Chondrocyte (in vitro differentiated cells): ENCODE results near the gene CTNNA1. TPM values are rescaled to one million over a fixed set of nuclear protein-coding genes. Genes with fewer than 3 reads are reported as not detected.
"Not testable (repeated sequence)": the region's sequence is repeated elsewhere in the genome, so short reads cannot be mapped to it uniquely, and the experiment has no call there.

Source experiments
- DNase-seq: peaks from one replicate; pipeline ENCODE4 v3.0.0; 2021; ENCODE audit warnings: mixed read lengths, low spot score
- H3K27ac Mint-ChIP-seq: one replicate; pipeline ENCODE4 v1.8.0; 2021; ENCODE audit warnings: mild to moderate bottlenecking, moderate library complexity, mixed read lengths; ENCODE audit not compliant: unreplicated experiment
- H3K27me3 Mint-ChIP-seq: 2 replicates; pipeline ENCODE4 v1.8.0; 2021; ENCODE audit warnings: low read depth, mixed read lengths
- H3K36me3 Mint-ChIP-seq: 2 replicates; pipeline ENCODE4 v1.8.0; 2021; ENCODE audit warnings: low read depth, mixed read lengths
- H3K4me1 Mint-ChIP-seq: 2 replicates; pipeline ENCODE4 v1.8.0; 2021; ENCODE audit warnings: low read depth, mild to moderate bottlenecking, mixed read lengths
- H3K4me3 Mint-ChIP-seq: one replicate; pipeline ENCODE4 v1.8.0; 2021; ENCODE audit warnings: mild to moderate bottlenecking, moderate library complexity, mixed read lengths; ENCODE audit not compliant: unreplicated experiment
- H3K9me3 Mint-ChIP-seq: 2 replicates; pipeline ENCODE4 v1.8.0; 2021; ENCODE audit warnings: low read depth, mixed read lengths
- CTCF ChIP-seq: fragments of 200-600 bp; sonication (generic); IDR thresholded peaks from 2 replicates; pipeline ENCODE4 v1.5.0; 2021; ENCODE audit warnings: antibody characterized with exemption, mild to moderate bottlenecking, moderate library complexity
- total RNA-seq: library from RNA; stranded (reverse); gene quantifications from 3 replicates; pipeline ENCODE4 v1.2.1, GENCODE V29; 2021

CTNNA1 gene
- total RNA-seq, 1 donor from 2014 or later, result 397 TPM

DNA sequence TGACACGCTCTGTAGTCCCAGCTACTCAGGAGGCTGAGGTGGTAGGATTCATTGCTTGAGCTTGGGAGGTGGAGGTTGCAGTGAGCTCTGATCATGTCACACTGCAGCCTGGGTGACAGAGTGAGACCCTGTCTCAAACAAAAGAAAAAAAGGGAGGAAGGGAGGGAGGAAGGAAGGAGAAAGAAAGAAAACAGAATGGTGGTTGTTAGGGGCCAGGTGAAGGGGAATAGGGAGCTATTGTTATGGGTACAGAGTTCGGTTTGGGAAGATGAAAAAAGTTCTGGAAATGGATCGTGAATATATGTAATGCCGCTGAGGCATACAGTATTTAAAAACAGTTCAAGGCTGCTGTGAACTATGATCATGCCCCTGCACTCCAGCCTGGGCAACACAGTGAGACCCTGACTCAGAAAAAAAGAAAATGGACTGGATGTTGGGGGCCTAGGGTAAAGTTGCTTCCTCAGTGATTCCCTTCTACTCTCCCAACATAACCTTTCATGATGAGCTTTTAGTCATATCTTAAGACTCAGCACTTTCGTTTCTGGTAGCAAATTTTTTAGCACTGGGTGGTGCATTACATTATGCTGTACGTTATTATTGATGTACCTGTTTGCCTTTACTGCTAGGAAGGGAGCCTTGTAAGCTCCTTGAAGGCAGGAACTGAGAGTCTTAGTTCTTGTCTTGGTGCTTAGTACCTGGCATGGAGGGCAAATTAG, 4.0 kb downstream of the CTNNA1 start:
- H3K27me3 Mint-ChIP-seq, result no peaks in the 10 kb centered on the region
- H3K27ac Mint-ChIP-seq, result peak overlapping the region; percentile 71
- no peak for TF ChIP-seq CTCF
- no peak overlapping the region for H3K4me3 Mint-ChIP-seq
- peaks cover 4% of the 10 kb centered on the region for H3K9me3 Mint-ChIP-seq
- DNase-seq, result no peak
- peaks cover 60% of the 10 kb centered on the region for H3K4me1 Mint-ChIP-seq
- H3K36me3 Mint-ChIP-seq, result peaks cover 36% of the 10 kb centered on the region

DNA sequence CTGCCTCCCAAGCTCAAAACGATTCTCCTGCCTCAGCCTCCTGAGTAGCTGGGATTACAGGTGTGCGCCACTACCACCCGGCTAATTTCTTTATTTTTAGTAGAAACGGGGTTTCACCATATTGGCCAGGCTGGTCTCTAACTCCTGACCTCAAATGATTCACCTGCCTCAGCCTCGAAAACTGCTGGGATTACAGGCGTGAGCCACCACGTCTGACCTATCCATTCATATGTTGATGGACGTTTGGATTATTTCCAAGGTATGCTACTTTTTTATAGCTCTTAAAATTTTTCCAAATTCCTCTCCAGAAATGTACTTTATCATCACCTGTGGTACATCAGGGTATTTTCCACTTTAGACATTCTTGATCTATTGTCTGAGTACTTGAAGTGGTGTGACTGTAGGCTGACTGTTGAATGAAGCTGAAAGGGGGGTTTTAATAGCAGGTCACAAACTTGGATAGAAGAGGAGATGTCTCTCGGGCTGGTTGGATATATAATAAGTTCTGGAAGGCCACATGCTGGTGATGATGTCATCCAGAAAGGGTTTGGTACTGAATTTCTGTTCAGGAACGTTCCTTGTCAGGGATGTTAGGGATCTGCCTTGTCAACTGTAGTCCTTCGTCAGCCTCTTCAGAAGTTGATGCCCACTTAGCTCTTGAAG, 7.4 kb downstream of the CTNNA1 start:
- H3K27ac Mint-ChIP-seq, result peak overlapping the region; percentile 88
- no peak for DNase-seq
- no peaks in the 10 kb centered on the region for H3K27me3 Mint-ChIP-seq
- peaks cover 55% of the 10 kb centered on the region for H3K4me1 Mint-ChIP-seq
- no peak for TF ChIP-seq CTCF
- H3K4me3 Mint-ChIP-seq, result no peak overlapping the region
- H3K36me3 Mint-ChIP-seq, result peaks cover 33% of the 10 kb centered on the region
- H3K9me3 Mint-ChIP-seq, result peaks cover 4% of the 10 kb centered on the region

GRCh38 chr5:138761115-138761514, 7.9 kb downstream of the CTNNA1 start:
- H3K4me3 Mint-ChIP-seq, H3K27me3 Mint-ChIP-seq, DNase-seq, H3K9me3 Mint-ChIP-seq: not testable (repeated sequence)
- peaks cover 57% of the 10 kb centered on the region for H3K4me1 Mint-ChIP-seq
- H3K27ac Mint-ChIP-seq, result peak overlapping the region; percentile 88
- peaks cover 33% of the 10 kb centered on the region for H3K36me3 Mint-ChIP-seq

- not testable (repeated sequence) for DNase-seq, H3K4me3 Mint-ChIP-seq, H3K27me3 Mint-ChIP-seq, H3K9me3 Mint-ChIP-seq
- Mint-ChIP-seq H3K36me3 (peaks cover 29% of the 10 kb centered on the region), H3K27ac (peak overlapping the region; percentile 88), H3K4me1 (peaks cover 57% of the 10 kb centered on the region)
Observed at GRCh38 chr5:138761670-138762069, 8.4 kb downstream of the CTNNA1 start.

- Mint-ChIP-seq H3K27me3 (no peaks in the 10 kb centered on the region), H3K4me3 (no peak overlapping the region), H3K9me3 (peaks cover 4% of the 10 kb centered on the region), H3K27ac (peak overlapping the region; percentile 88), H3K36me3 (peaks cover 27% of the 10 kb centered on the region), H3K4me1 (peaks cover 57% of the 10 kb centered on the region)
- no peak for DNase-seq
- TF ChIP-seq CTCF, result no peak
Observed at GRCh38 chr5:138762110-138762509, 8.9 kb downstream of the CTNNA1 start.

DNA sequence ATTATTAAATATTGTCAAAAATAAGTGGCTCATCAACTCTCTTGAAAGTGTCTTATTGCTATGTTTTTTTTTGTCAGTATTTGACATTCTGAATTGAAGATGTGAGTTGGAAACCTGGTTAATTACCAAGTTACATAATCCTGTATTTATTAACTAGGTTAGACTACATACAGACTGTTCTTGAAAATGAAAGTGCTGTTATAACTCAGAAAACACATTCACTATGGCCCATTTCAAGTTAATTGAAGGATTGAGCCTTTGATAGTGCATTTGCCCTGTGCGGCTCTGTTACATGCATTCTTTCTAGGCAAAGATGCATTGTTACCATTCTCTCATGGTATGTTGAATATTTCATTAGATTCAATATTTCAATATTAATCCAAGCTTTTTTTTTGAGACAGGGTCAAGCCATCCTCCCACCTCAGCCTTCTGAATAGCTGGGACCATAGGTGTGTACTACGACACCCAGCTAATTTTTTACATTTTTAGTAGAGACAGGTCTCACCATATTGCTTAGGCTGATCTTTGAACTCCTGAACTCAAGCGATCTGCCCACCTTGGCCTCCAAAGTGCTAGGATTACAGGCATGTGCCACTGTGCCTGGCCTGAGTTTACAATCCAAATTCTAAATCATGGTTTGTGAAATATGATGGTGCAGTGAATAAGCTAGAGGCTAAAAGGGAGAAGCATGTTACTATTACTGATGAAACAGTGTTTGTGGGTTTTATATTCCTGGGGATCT, 10.0 kb downstream of the CTNNA1 start:
- no peak for DNase-seq
- Mint-ChIP-seq H3K27ac (peak overlapping the region; percentile 45), H3K4me3 (no peak overlapping the region), H3K9me3 (peaks cover 4% of the 10 kb centered on the region), H3K36me3 (peaks cover 22% of the 10 kb centered on the region), H3K4me1 (peaks cover 61% of the 10 kb centered on the region), H3K27me3 (no peaks in the 10 kb centered on the region)
- no peak for TF ChIP-seq CTCF
